KMS-11 (cell line): ENCODE measurements around the gene NAA25.

ENCODE experiments used
- H2AFZ ChIP-seq: fragments of 200-600 bp; sonication (generic); 2 replicates; pipeline ENCODE4 v1.6.1; 2016; ENCODE audit warnings: antibody characterized with exemption, mixed run types, low read depth
- H3K27ac ChIP-seq: fragments of 200-600 bp; sonication (generic); 2 replicates; pipeline ENCODE4 v1.6.1; 2016; ENCODE audit warnings: mild to moderate bottlenecking, mixed run types
- H3K27me3 ChIP-seq: fragments of 200-600 bp; sonication (generic); 2 replicates; pipeline ENCODE4 v1.6.1; 2017; ENCODE audit warnings: mild to moderate bottlenecking, low read depth, mixed run types, moderate library complexity; ENCODE audit not compliant: insufficient read depth
- H3K36me3 ChIP-seq: fragments of 200-600 bp; sonication (generic); 2 replicates; pipeline ENCODE4 v1.6.1; 2017; ENCODE audit warnings: mild to moderate bottlenecking, mixed run types; ENCODE audit not compliant: insufficient read depth
- H3K4me1 ChIP-seq: fragments of 200-600 bp; sonication (generic); 2 replicates; pipeline ENCODE4 v1.6.1; 2016; ENCODE audit warnings: mild to moderate bottlenecking, low read depth, mixed run types; ENCODE audit not compliant: poor library complexity, severe bottlenecking
- H3K4me2 ChIP-seq: fragments of 200-600 bp; sonication (generic); 2 replicates; pipeline ENCODE4 v1.7.0; 2016; ENCODE audit warnings: mild to moderate bottlenecking, mixed run types
- H3K4me3 ChIP-seq: fragments of 200-600 bp; sonication (generic); IDR thresholded peaks from 2 replicates; pipeline ENCODE4 v1.6.1; 2017; ENCODE audit warnings: low read depth, low read length, mixed read lengths; ENCODE audit not compliant: insufficient read depth
- H3K79me2 ChIP-seq: fragments of 200-600 bp; sonication (generic); 2 replicates; pipeline ENCODE4 v1.6.1; 2016; ENCODE audit warnings: low read depth, mixed run types; ENCODE audit not compliant: insufficient read depth
- H3K9ac ChIP-seq: fragments of 200-600 bp; sonication (generic); 2 replicates; pipeline ENCODE4 v1.6.1; 2016; ENCODE audit warnings: mild to moderate bottlenecking, mixed run types
- H4K20me1 ChIP-seq: fragments of 200-600 bp; sonication (generic); 2 replicates; pipeline ENCODE4 v1.6.1; 2016; ENCODE audit warnings: mild to moderate bottlenecking, mixed run types; ENCODE audit not compliant: insufficient read depth
- CTCF ChIP-seq: fragments of 200-600 bp; sonication (generic); conservative IDR thresholded peaks from 2 replicates; pipeline ENCODE4 v1.6.1; 2017; ENCODE audit warnings: low read depth, mild to moderate bottlenecking, antibody characterized with exemption, low read length, moderate library complexity, mixed read lengths

NAA25 gene

GRCh38 chr12:112149596-112149995, 41.0 kb upstream of the NAA25 start:
- Histone ChIP-seq H2AFZ (no peak overlapping the region), H3K9ac (no peak overlapping the region), H3K4me2 (no peak overlapping the region), H3K4me3 (no peak overlapping the region), H3K27me3 (no peaks in the 10 kb centered on the region), H3K79me2 (no peaks in the 10 kb centered on the region), H3K4me1 (no peaks in the 10 kb centered on the region), H4K20me1 (no peaks in the 10 kb centered on the region), H3K36me3 (0 out of 2 replicates have a peak, but pooled peaks cover 5% of the 10 kb centered on the region), H3K27ac (no peak overlapping the region)
- TF ChIP-seq CTCF, result no peak

DNA sequence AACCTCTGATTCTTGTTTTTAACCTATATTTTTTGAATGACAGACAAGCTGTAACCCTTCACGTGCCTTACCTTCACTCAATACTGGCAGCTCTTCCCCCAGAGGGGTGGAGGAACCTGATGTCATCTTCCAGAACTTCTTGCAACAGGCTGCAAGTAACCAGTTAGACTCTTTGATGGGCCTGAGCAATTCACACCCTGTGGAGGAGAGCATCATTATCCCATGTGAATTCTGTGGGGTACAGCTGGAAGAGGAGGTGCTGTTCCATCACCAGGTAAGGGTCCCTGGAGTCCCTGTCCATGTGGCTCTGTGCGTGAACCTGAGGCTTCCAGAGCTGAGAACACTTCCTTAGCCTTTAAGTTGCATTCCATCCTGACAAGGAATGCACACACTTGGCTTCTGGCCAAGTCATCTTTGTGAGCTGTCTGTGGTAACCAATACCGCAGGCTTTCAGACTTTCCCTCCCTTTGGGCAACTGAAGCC, 39.5 kb upstream of the NAA25 start:
- Histone ChIP-seq H2AFZ (no peak overlapping the region), H3K4me2 (no peak overlapping the region)
- no peak for TF ChIP-seq CTCF

GRCh38 chr12:112146123-112146522, 37.5 kb upstream of the NAA25 start:
- no peak overlapping the region for H3K27ac ChIP-seq
- H3K9ac ChIP-seq, result no peak overlapping the region
- 0 out of 2 replicates have a peak, but pooled peaks cover 5% of the 10 kb centered on the region for H3K36me3 ChIP-seq
- H4K20me1 ChIP-seq, result no peaks in the 10 kb centered on the region
- H3K27me3 ChIP-seq, result no peaks in the 10 kb centered on the region
- no peak overlapping the region for H3K4me3 ChIP-seq
- no peak overlapping the region for H2AFZ ChIP-seq
- H3K79me2 ChIP-seq, result no peaks in the 10 kb centered on the region
- H3K4me1 ChIP-seq, result no peaks in the 10 kb centered on the region
- no peak for TF ChIP-seq CTCF
- H3K4me2 ChIP-seq, result no peak overlapping the region

More for the DNA sequence above, 39.5 kb upstream of the NAA25 start:
- Histone ChIP-seq H3K4me3 (no peak overlapping the region), H3K27me3 (no peaks in the 10 kb centered on the region), H3K79me2 (no peaks in the 10 kb centered on the region), H3K4me1 (no peaks in the 10 kb centered on the region), H3K36me3 (0 out of 2 replicates have a peak, but pooled peaks cover 5% of the 10 kb centered on the region), H3K9ac (no peak overlapping the region), H4K20me1 (no peaks in the 10 kb centered on the region), H3K27ac (no peak overlapping the region)

DNA sequence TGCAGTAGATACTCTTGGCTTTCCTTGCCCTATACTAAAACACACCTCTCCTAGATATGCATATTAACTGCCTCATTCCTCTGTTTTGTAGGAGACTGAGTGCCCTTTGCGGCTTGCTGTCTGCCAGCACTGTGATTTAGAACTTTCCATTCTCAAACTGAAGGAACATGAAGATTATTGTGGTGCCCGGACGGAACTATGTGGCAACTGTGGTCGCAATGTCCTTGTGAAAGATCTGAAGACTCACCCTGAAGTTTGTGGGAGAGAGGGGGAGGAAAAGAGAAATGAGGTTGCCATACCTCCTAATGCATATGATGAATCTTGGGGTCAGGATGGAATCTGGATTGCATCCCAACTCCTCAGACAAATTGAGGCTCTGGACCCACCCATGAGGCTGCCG, 32.1 kb upstream of the NAA25 start:
- no peak overlapping the region for H3K4me2 ChIP-seq
- H3K27ac ChIP-seq, result no peak overlapping the region
- H4K20me1 ChIP-seq, result no peaks in the 10 kb centered on the region
- no peak overlapping the region for H3K4me3 ChIP-seq
- no peaks in the 10 kb centered on the region for H3K79me2 ChIP-seq
- no peaks in the 10 kb centered on the region for H3K27me3 ChIP-seq
- H2AFZ ChIP-seq, result no peak overlapping the region
- 0 out of 2 replicates have a peak, but pooled peaks cover 5% of the 10 kb centered on the region for H3K36me3 ChIP-seq
- TF ChIP-seq CTCF, result no peak
- no peaks in the 10 kb centered on the region for H3K4me1 ChIP-seq
- no peak overlapping the region for H3K9ac ChIP-seq
